Keratinocyte (primary cell): ENCODE measurements around the gene FAM219A. TPM values are rescaled to one million over a fixed set of nuclear protein-coding genes. Genes with fewer than 3 reads are reported as not detected.

ENCODE experiments used
- DNase-seq: peaks from one replicate; pipeline ENCODE4 v3.0.0-alpha.2; 2011; ENCODE audit warnings: low read depth, missing footprints, low spot score
- FAIRE-seq: peaks from 2 replicates; lab custom pipeline; 2011; peaks lifted over from hg19 to GRCh38; lab: Jason Lieb, UNC
- H2AFZ ChIP-seq: 2 replicates; pipeline ENCODE4 v1.6.0; 2012; ENCODE audit warnings: low read length, control low read depth, inconsistent platforms; ENCODE audit not compliant: control insufficient read depth
- H3K27ac ChIP-seq: 2 replicates; pipeline ENCODE4 v1.5.1; 2011; ENCODE audit warnings: low read length; ENCODE audit not compliant: control insufficient read depth, insufficient read depth
- H3K27me3 ChIP-seq: 3 replicates; pipeline ENCODE4 v1.6.0; 2011; ENCODE audit warnings: low read length; ENCODE audit not compliant: control insufficient read depth, insufficient read depth; ENCODE audit errors: extremely low read depth
- H3K36me3 ChIP-seq, 2 experiments: 2 replicates in 1 of 2; 3 replicates in 1 of 2; pipeline ENCODE4 v1.5.1; 2011; ENCODE audit warnings: low read length in 2 of 2, mild to moderate bottlenecking in 1 of 2; ENCODE audit not compliant: control insufficient read depth in 2 of 2, insufficient read depth in 2 of 2; ENCODE audit errors: extremely low read depth in 1 of 2
- H3K4me1 ChIP-seq: 3 replicates; pipeline ENCODE4 v1.5.1; 2011; ENCODE audit warnings: low read length; ENCODE audit not compliant: control insufficient read depth, insufficient read depth; ENCODE audit errors: extremely low read depth
- H3K4me2 ChIP-seq: 3 replicates; pipeline ENCODE4 v1.6.0; 2011; ENCODE audit warnings: low read depth, low read length; ENCODE audit not compliant: control insufficient read depth, insufficient read depth; ENCODE audit errors: extremely low read depth
- H3K4me3 ChIP-seq, 3 experiments: fragments of 200-600 bp in 1 of 3; sonication (generic) in 1 of 3; 2 replicates in 2 of 3; 3 replicates in 1 of 3; pipeline ENCODE4 v1.5.1; 2011 to 2016; ENCODE audit warnings: low read length in 3 of 3, mild to moderate bottlenecking in 3 of 3, control low read depth in 2 of 3, inconsistent platforms in 1 of 3, low read depth in 1 of 3, mixed read lengths in 1 of 3, mixed run types in 1 of 3, moderate library complexity in 1 of 3; ENCODE audit not compliant: control insufficient read depth in 2 of 3, insufficient read depth in 2 of 3; ENCODE audit errors: extremely low read depth in 1 of 3
- H3K79me2 ChIP-seq: 2 replicates; pipeline ENCODE4 v1.6.0; 2012; ENCODE audit warnings: low read length; ENCODE audit not compliant: control insufficient read depth, insufficient read depth
- H3K9ac ChIP-seq: 3 replicates; pipeline ENCODE4 v1.6.0; 2011; ENCODE audit warnings: low read length; ENCODE audit not compliant: control insufficient read depth, insufficient read depth; ENCODE audit errors: extremely low read depth
- H3K9me1 ChIP-seq: 3 replicates; pipeline ENCODE4 v1.6.0; 2011; ENCODE audit warnings: low read length; ENCODE audit not compliant: control insufficient read depth, insufficient read depth; ENCODE audit errors: extremely low read depth
- H3K9me3 ChIP-seq: 2 replicates; pipeline ENCODE4 v1.5.1; 2012; ENCODE audit warnings: low read depth, low read length; ENCODE audit not compliant: control insufficient read depth
- H4K20me1 ChIP-seq: 3 replicates; pipeline ENCODE4 v1.6.0; 2011; ENCODE audit warnings: low read length; ENCODE audit not compliant: control insufficient read depth, insufficient read depth; ENCODE audit errors: extremely low read depth
- CTCF ChIP-seq, 3 experiments: IDR thresholded peaks in 1 of 3; conservative IDR thresholded peaks in 1 of 3; optimal IDR thresholded peaks in 1 of 3; 2 replicates in 2 of 3; 3 replicates in 1 of 3; pipeline versions ENCODE3 to v1.5.1; 2011; ENCODE audit warnings: low read length in 3 of 3, mild to moderate bottlenecking in 3 of 3, moderate library complexity in 2 of 3, control low read depth in 1 of 3, inconsistent platforms in 1 of 3; ENCODE audit not compliant: insufficient read depth in 2 of 3; ENCODE audit errors: extremely low read depth in 1 of 3
- EZH2 ChIP-seq: IDR thresholded peaks from one replicate; pipeline ENCODE4 v1.6.1; 2012; ENCODE audit warnings: inconsistent platforms, mild to moderate bottlenecking, low read length, moderate library complexity
- dilution Hi-C: fragments of 300-500 bp; cut with MboI; formaldehyde crosslinking; loops from one replicate; pipeline ENCODE4 v1.7.0; 2020; ENCODE audit warnings: low sequenced_read_pairs; ENCODE audit not compliant: extremely low pct_ligation_motif_present
- polyA plus RNA-seq, 5 experiments: library from polyadenylated mRNA; depleted of rRNA in 3 of 5; stranded (reverse) in 3 of 5; stranded (forward) in 1 of 5; unstranded in 1 of 5; fragments of >200 nt; gene quantifications; 1 replicate in 1 of 5; 2 replicates in 3 of 5; 3 replicates in 1 of 5; pipeline versions ENCODE4 v1.2.1 to v1.2.3, GENCODE V29; 2011 to 2012; ENCODE audit warnings: missing spikeins in 2 of 5, low read depth in 1 of 5, low replicate concordance in 1 of 5

FAM219A gene
- polyA plus RNA-seq, 1 donor (not counting 4 experiments of a cell fraction or from before 2014, with no cell fraction given) = 8.9 TPM

- H3K4me2 ChIP-seq = no peak overlapping the region
- no peak for FAIRE-seq
- no peak overlapping the region for H3K4me3 ChIP-seq
- H3K4me1 ChIP-seq = no peaks in the 10 kb centered on the region
- H3K9ac ChIP-seq = no peak overlapping the region
- H3K27me3 ChIP-seq = peaks cover 4% of the 10 kb centered on the region
- no peak for DNase-seq
- no peaks in the 10 kb centered on the region for H4K20me1 ChIP-seq
- no peaks in the 10 kb centered on the region for H3K36me3 ChIP-seq
- no peaks in the 10 kb centered on the region for H3K79me2 ChIP-seq
- dilution Hi-C loops = no loop called here
- no peak for TF ChIP-seq EZH2
- TF ChIP-seq CTCF (optimal IDR thresholded peaks at IDR 0.05 in 1 of 3, IDR thresholded peaks at IDR 0.05 in 1 of 3, conservative IDR thresholded peaks at IDR 0.05 in 1 of 3; ENCODE audit: extremely low read depth in 1 of 3, insufficient read depth in 2 of 3, low read length in 3 of 3) = no peak
- no peak overlapping the region for H2AFZ ChIP-seq
- H3K9me3 ChIP-seq = no peaks in the 10 kb centered on the region
- no peak overlapping the region for H3K27ac ChIP-seq
- no peaks in the 10 kb centered on the region for H3K9me1 ChIP-seq
Observed at GRCh38 chr9:34387239-34387638, 71.1 kb downstream of the FAM219A start.

GRCh38 chr9:34386656-34387055 is 71.7 kb downstream of the FAM219A start:
- Histone ChIP-seq H3K9me1 (no peaks in the 10 kb centered on the region), H2AFZ (no peak overlapping the region), H3K79me2 (no peaks in the 10 kb centered on the region), H3K27me3 (peaks cover 9% of the 10 kb centered on the region), H3K4me2 (no peak overlapping the region), H3K4me1 (no peaks in the 10 kb centered on the region), H3K27ac (no peak overlapping the region), H3K36me3 (no peaks in the 10 kb centered on the region), H3K9ac (no peak overlapping the region), H3K9me3 (no peaks in the 10 kb centered on the region), H4K20me1 (no peaks in the 10 kb centered on the region), H3K4me3 (no peak overlapping the region)
- dilution Hi-C loops = no loop called here
- no peak for DNase-seq
- no peak for FAIRE-seq
- TF ChIP-seq EZH2 (no peak), CTCF (optimal IDR thresholded peaks at IDR 0.05 in 1 of 3, IDR thresholded peaks at IDR 0.05 in 1 of 3, conservative IDR thresholded peaks at IDR 0.05 in 1 of 3; ENCODE audit: extremely low read depth in 1 of 3, insufficient read depth in 2 of 3, low read length in 3 of 3) (no peak)
